Nucleus accumbens (tissue), 56 donors: ENCODE data around the gene UBR1.
"Not testable (repeated sequence)": the region's sequence is repeated elsewhere in the genome, so short reads cannot be mapped to it uniquely, and the experiment has no call there.

Source experiments
- DNase-seq, 56 donors: peaks; one replicate each; lab custom pipeline; 2025; lab: John Stamatoyannopoulos, UW

UBR1 gene

GRCh38 chr15:42919799-42920518 lies 185.9 kb downstream of the UBR1 start:
- DNase-seq = peak in 42 of 56 donors; percentile 5 to 72 (median 52)

- DNase-seq = no peak
Observed at GRCh38 chr15:42919308-42919707, 186.5 kb downstream of the UBR1 start.

- no peak for DNase-seq
Observed at GRCh38 chr15:42918047-42918446, 187.8 kb downstream of the UBR1 start.

GRCh38 chr15:42915654-42916315 lies 190.1 kb downstream of the UBR1 start:
- DNase-seq = no peak

- no peak for DNase-seq
Observed at GRCh38 chr15:42914728-42915497, 190.9 kb downstream of the UBR1 start.

GRCh38 chr15:42911058-42911592 lies 194.7 kb downstream of the UBR1 start:
- DNase-seq = no peak

- no peak for DNase-seq
Observed at GRCh38 chr15:42908538-42908937, 197.3 kb downstream of the UBR1 start.

GRCh38 chr15:42903388-42904324 lies 202.2 kb downstream of the UBR1 start:
- no peak for DNase-seq

GRCh38 chr15:42893911-42894310 lies 211.9 kb downstream of the UBR1 start:
- not testable (repeated sequence) for DNase-seq
